RWPE1 (cell line): Measurements from ENCODE around the gene AKAP8L.
"Not testable (repeated sequence)": the region's sequence is repeated elsewhere in the genome, so short reads cannot be mapped to it uniquely, and the experiment has no call there.

Experiments used
- CTCF ChIA-PET: fragments of 350-600 bp; sonication (Branson Sonifier 250); formaldehyde crosslinking; extraction: SDS; loops from one replicate; lab custom pipeline; 2021; lab: Yijun Ruan, JAX
- POLR2A ChIA-PET: fragments of 400-600 bp; formaldehyde crosslinking; extraction: SDS; loops from one replicate; lab custom pipeline; 2020; ENCODE audit warnings: antibody characterized with exemption; ENCODE audit not compliant: low non-redundant PET; lab: Yijun Ruan, JAX
- DNase-seq: peaks from one replicate; pipeline ENCODE4 v3.0.0; 2012; ENCODE audit warnings: low spot score
- H3K27ac ChIP-seq: fragments of 450-650 bp; 2 replicates; pipeline ENCODE4 v1.5.1; 2017
- TF ChIP-seq, protein P1 (sequence below): fragments of 450-650 bp; conservative IDR thresholded peaks from 2 replicates; pipeline ENCODE4 v1.5.1; 2017; ENCODE audit warnings: low read depth, mild to moderate bottlenecking

Gene AKAP8L

DNA sequence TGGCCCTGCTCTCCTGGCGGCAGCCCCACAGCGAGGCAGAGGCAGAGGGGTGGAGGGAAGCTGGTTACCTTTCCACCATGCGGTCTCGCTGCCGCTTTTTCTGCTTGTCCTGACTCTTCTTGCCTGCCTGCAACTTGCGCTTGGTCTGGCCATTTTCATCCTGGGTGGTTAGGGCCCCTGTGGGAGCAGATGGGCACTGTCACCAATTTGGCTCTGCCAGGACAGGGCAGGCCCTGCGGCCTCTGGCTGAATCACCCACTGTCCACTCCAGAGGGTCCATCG is 19.6 kb downstream of the AKAP8L start:
- no peak for DNase-seq
- POLR2A ChIA-PET, result no interaction called here
- CTCF ChIA-PET, result no interaction called here
- H3K27ac ChIP-seq, result no peak overlapping the region
- TF ChIP-seq, protein P1, sequence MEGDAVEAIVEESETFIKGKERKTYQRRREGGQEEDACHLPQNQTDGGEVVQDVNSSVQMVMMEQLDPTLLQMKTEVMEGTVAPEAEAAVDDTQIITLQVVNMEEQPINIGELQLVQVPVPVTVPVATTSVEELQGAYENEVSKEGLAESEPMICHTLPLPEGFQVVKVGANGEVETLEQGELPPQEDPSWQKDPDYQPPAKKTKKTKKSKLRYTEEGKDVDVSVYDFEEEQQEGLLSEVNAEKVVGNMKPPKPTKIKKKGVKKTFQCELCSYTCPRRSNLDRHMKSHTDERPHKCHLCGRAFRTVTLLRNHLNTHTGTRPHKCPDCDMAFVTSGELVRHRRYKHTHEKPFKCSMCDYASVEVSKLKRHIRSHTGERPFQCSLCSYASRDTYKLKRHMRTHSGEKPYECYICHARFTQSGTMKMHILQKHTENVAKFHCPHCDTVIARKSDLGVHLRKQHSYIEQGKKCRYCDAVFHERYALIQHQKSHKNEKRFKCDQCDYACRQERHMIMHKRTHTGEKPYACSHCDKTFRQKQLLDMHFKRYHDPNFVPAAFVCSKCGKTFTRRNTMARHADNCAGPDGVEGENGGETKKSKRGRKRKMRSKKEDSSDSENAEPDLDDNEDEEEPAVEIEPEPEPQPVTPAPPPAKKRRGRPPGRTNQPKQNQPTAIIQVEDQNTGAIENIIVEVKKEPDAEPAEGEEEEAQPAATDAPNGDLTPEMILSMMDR, result no peak

GRCh38 chr19:15398501-15399233 is 20.1 kb downstream of the AKAP8L start:
- POLR2A ChIA-PET, result interaction anchor here (0.6 kb wide), 1 partner anchor 10 kb away, joined by 3 read pairs; no protein-coding TSS in a partner anchor
- DNase-seq, result no peak

DNA sequence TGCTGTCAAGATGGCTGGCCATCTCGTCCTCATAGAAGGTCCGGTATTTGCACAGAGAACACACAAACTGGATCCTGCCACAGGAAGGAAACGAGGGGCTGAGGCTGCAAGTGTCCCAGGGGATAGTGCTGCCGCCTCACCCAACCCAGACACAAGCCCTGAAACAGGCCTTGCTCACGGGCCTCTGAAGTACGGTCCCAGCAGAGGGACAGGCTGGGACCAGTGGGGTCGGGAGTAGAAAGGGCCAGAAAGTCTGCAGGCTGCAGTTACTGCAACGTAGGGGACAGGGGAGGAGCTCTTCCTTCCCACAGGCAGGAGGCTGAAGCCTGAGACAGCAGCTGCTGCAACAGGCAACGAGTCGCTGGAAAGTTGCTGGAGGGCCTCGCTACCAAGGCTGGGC is 21.0 kb downstream of the AKAP8L start:
- DNase-seq, result no peak
- TF ChIP-seq, protein P1, result no peak
- H3K27ac ChIP-seq, result 0 out of 2 replicates have a peak overlapping the region, but pooled peaks have one; percentile 2
- ChIA-PET CTCF (no interaction called here), POLR2A (interaction anchor here (0.6 kb wide), 1 partner anchor 9 kb away, joined by 3 read pairs; no protein-coding TSS in a partner anchor)

More at GRCh38 chr19:15398501-15399233, 20.1 kb downstream of the AKAP8L start:
- TF ChIP-seq, protein P1, result no peak
- peak overlapping the region; percentile 2; the same call in 1 of the 2 replicates for H3K27ac ChIP-seq
- CTCF ChIA-PET, result no interaction called here

DNA sequence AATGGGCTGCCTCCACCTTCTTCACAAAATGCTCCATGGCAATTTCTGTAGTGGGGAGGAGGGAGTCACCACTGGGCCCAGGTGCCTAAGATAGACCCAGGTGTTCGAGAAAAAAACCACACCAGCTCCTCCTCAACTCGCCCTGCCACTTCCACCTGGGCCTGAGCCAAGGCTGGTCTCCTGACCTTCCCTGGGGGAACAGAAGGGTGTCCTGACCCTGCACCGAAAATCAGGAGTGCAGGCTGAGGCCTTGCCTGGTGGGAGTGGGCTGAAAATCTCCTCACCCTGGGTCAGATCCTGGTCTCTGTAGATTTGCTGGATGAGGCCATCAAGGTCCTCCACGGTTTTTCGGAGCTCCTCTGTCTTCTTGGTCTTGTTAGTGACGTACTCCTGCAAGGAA is 21.6 kb downstream of the AKAP8L start:
- TF ChIP-seq, protein P1, result no peak
- peak overlapping the region; percentile 39; the same call in 1 of the 2 replicates for H3K27ac ChIP-seq
- POLR2A ChIA-PET, result interaction anchor here (0.5 kb wide), 1 partner anchor 17 kb away, joined by 3 read pairs; no protein-coding TSS in a partner anchor
- CTCF ChIA-PET, result no interaction called here
- no peak for DNase-seq

- TF ChIP-seq, protein P1, result no peak
- DNase-seq, result no peak
- CTCF ChIA-PET, result no interaction called here
- POLR2A ChIA-PET, result no interaction called here
- peak overlapping the region; percentile 39 for H3K27ac ChIP-seq
These were observed 22.4 kb downstream of the AKAP8L start for GRCh38 chr19:15396436-15396835.

DNA sequence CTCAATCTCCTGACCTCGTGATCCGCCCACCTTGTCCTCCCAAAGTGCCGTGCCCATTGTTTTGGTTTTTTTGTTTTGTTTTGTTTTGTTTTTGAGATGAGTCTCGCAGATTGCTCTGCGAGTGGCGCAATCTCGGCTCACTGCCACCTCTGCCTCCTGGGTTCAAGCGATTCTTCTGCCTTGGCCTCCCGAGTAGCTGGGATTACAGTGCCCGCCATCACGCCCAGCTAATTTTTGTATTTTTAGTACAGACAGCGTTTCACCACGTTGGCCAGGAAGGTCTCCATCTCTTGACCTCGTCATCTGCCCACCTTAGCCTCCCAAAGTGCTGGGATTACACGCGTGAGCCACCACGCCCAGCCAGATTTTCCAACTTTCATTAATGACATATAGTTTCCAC is 23.5 kb downstream of the AKAP8L start:
- POLR2A ChIA-PET, result not testable (repeated sequence)

DNA sequence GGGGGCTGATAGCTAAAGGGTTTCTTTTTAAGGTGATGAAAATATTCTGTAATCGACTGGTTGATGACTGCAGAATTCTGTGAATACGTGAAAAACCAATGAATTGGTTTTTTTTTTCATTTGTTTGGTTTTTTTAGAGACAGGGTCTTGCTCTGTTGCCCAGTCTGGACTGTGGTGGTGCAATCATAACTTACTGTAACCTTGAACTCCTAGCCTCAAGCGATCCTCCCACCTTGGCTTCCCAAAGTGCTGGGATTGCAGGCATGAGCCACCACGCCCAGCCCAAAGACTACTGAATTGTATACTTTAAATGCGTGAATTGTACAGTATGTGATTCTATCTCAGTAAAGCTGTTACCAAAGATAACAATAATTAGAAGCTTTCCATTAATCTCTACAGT is 24.4 kb downstream of the AKAP8L start:
- CTCF ChIA-PET, result interaction anchor here (0.7 kb wide), 2 partner anchors 78 to 195 kb away, joined by 3 to 4 read pairs; no protein-coding TSS in a partner anchor
- TF ChIP-seq, protein P1, result no peak

More for the DNA sequence above, 23.5 kb downstream of the AKAP8L start:
- DNase-seq, CTCF ChIA-PET: not testable (repeated sequence)
- H3K27ac ChIP-seq, result peak overlapping the region; percentile 10; the same call in 1 of the 2 replicates

More for the DNA sequence above, 24.4 kb downstream of the AKAP8L start:
- DNase-seq, result no peak
- POLR2A ChIA-PET, result no interaction called here
- H3K27ac ChIP-seq, result no peak overlapping the region
